K562 (cell line): ENCODE measurements around the gene KLB. TPM values are rescaled to one million over a fixed set of nuclear protein-coding genes. Genes with fewer than 3 reads are reported as not detected.

ENCODE experiments used
- ATF3 ChIP-seq, 2 experiments: fragments of 450-650 bp in 1 of 2; sonication (generic) in 1 of 2; formaldehyde crosslinking in 1 of 2; IDR thresholded peaks in 1 of 2; conservative IDR thresholded peaks in 1 of 2; 2 replicates each; pipeline versions ENCODE4 v1.6.1 to v1.8.1; 2016 to 2023; ENCODE audit warnings: mild to moderate bottlenecking in 2 of 2, moderate library complexity in 2 of 2, inconsistent platforms in 1 of 2, missing genetic modification reagents in 1 of 2
- CHD2 ChIP-seq: IDR thresholded peaks from 2 replicates; pipeline ENCODE4 v1.6.1; 2011; ENCODE audit warnings: low read depth, low read length
- GABPB1 ChIP-seq: sonication (generic); formaldehyde crosslinking; IDR thresholded peaks from 2 replicates; pipeline ENCODE4 v1.8.0; 2022; ENCODE audit warnings: mild to moderate bottlenecking, missing genetic modification reagents
- MXI1 ChIP-seq: IDR thresholded peaks from 2 replicates; pipeline ENCODE4 v1.6.1; 2011; ENCODE audit warnings: low read depth, mild to moderate bottlenecking, improper control_type of control experiment, low read length
- NFRKB ChIP-seq: fragments of 450-650 bp; IDR thresholded peaks from 2 replicates; pipeline ENCODE4 v1.6.1; 2016; ENCODE audit warnings: low read depth
- POLR2AphosphoS5 ChIP-seq: IDR thresholded peaks from 2 replicates; pipeline ENCODE4 v1.6.1; 2011; ENCODE audit warnings: mild to moderate bottlenecking, low read depth, low read length, moderate library complexity; ENCODE audit not compliant: control insufficient read depth, insufficient read depth
- PRPF4 ChIP-seq: fragments of 200-400 bp; formaldehyde crosslinking; IDR thresholded peaks from one replicate; pipeline ENCODE4 v1.6.1; 2017; ENCODE audit warnings: low read length, low read depth, mild to moderate bottlenecking; ENCODE audit not compliant: insufficient read depth, poor library complexity, severe bottlenecking
- polyA plus RNA-seq, 8 experiments: library from polyadenylated mRNA; depleted of rRNA in 4 of 8; stranded (reverse) in 5 of 8; unstranded in 3 of 8; fragments of >200 nt; fragmentation: Nextera tagmentation in 2 of 8; fragmentation: Illumina TruSeq in 1 of 8; extraction: Ambion mirVana in 2 of 8; extraction: Trizol in 1 of 8; gene quantifications; 2 replicates each; pipeline versions ENCODE4 v1.2.1 to v1.2.3, GENCODE V29; 2011 to 2014; ENCODE audit warnings: inconsistent platforms in 1 of 8, missing spikeins in 1 of 8
- total RNA-seq, 7 experiments: library from RNA; depleted of rRNA in 6 of 7; stranded (reverse); fragments of >200 nt in 6 of 7; fragmentation: Illumina TruSeq in 2 of 7; extraction: Trizol in 2 of 7; gene quantifications; 2 replicates each; pipeline versions ENCODE4 v1.2.1 to v1.2.3, GENCODE V29; 2011 to 2021; ENCODE audit warnings: low replicate concordance in 1 of 7
- TF ChIP-seq, protein P1 (sequence below): fragments of 450-650 bp; IDR thresholded peaks from 2 replicates; pipeline ENCODE4 v1.6.1; 2018; ENCODE audit not compliant: partially characterized antibody
- TF ChIP-seq, protein P2 (sequence below): fragments of 450-650 bp; IDR thresholded peaks from 2 replicates; pipeline ENCODE4 v1.6.1; 2016; ENCODE audit warnings: mild to moderate bottlenecking, moderate library complexity

KLB gene
- total and polyA plus RNA-seq, 9 of the 15 experiments (the other 6 are each of a cell fraction or from before 2014, with no cell fraction given), result 0.04 to 0.13 TPM; not detected in 7

GRCh38 chr4:39458505-39459300 lies 52.0 kb downstream of the KLB start, which contains the start of the genes LIAS and RPL9 (continued):
- TF ChIP-seq, protein P1, sequence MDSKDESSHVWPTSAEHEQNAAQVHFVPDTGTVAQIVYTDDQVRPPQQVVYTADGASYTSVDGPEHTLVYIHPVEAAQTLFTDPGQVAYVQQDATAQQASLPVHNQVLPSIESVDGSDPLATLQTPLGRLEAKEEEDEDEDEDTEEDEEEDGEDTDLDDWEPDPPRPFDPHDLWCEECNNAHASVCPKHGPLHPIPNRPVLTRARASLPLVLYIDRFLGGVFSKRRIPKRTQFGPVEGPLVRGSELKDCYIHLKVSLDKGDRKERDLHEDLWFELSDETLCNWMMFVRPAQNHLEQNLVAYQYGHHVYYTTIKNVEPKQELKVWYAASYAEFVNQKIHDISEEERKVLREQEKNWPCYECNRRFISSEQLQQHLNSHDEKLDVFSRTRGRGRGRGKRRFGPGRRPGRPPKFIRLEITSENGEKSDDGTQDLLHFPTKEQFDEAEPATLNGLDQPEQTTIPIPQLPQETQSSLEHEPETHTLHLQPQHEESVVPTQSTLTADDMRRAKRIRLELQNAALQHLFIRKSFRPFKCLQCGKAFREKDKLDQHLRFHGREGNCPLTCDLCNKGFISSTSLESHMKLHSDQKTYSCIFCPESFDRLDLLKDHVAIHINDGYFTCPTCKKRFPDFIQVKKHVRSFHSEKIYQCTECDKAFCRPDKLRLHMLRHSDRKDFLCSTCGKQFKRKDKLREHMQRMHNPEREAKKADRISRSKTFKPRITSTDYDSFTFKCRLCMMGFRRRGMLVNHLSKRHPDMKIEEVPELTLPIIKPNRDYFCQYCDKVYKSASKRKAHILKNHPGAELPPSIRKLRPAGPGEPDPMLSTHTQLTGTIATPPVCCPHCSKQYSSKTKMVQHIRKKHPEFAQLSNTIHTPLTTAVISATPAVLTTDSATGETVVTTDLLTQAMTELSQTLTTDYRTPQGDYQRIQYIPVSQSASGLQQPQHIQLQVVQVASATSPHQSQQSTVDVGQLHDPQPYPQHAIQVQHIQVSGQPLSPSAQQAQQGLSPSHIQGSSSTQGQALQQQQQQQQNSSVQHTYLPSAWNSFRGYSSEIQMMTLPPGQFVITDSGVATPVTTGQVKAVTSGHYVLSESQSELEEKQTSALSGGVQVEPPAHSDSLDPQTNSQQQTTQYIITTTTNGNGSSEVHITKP, result peak; percentile 69
- TF ChIP-seq MXI1 (peak; percentile 67; the same call in 1 of the 2 replicates), NFRKB (peak; percentile 94), ATF3 (IDR thresholded peaks at IDR 0.05) (peak; percentile 99), ATF3 (CRISPR knock-in tag; conservative IDR thresholded peaks at IDR 0.05) (no peak; the same call in 1 of the 2 replicates), POLR2AphosphoS5 (peak; percentile 97), CHD2 (peak; percentile 37; the same call in 1 of the 2 replicates), GABPB1 (CRISPR knock-in tag) (peak; percentile 15; the same call in 1 of the 2 replicates), PRPF4 (peak; percentile 47)
- TF ChIP-seq, protein P2, sequence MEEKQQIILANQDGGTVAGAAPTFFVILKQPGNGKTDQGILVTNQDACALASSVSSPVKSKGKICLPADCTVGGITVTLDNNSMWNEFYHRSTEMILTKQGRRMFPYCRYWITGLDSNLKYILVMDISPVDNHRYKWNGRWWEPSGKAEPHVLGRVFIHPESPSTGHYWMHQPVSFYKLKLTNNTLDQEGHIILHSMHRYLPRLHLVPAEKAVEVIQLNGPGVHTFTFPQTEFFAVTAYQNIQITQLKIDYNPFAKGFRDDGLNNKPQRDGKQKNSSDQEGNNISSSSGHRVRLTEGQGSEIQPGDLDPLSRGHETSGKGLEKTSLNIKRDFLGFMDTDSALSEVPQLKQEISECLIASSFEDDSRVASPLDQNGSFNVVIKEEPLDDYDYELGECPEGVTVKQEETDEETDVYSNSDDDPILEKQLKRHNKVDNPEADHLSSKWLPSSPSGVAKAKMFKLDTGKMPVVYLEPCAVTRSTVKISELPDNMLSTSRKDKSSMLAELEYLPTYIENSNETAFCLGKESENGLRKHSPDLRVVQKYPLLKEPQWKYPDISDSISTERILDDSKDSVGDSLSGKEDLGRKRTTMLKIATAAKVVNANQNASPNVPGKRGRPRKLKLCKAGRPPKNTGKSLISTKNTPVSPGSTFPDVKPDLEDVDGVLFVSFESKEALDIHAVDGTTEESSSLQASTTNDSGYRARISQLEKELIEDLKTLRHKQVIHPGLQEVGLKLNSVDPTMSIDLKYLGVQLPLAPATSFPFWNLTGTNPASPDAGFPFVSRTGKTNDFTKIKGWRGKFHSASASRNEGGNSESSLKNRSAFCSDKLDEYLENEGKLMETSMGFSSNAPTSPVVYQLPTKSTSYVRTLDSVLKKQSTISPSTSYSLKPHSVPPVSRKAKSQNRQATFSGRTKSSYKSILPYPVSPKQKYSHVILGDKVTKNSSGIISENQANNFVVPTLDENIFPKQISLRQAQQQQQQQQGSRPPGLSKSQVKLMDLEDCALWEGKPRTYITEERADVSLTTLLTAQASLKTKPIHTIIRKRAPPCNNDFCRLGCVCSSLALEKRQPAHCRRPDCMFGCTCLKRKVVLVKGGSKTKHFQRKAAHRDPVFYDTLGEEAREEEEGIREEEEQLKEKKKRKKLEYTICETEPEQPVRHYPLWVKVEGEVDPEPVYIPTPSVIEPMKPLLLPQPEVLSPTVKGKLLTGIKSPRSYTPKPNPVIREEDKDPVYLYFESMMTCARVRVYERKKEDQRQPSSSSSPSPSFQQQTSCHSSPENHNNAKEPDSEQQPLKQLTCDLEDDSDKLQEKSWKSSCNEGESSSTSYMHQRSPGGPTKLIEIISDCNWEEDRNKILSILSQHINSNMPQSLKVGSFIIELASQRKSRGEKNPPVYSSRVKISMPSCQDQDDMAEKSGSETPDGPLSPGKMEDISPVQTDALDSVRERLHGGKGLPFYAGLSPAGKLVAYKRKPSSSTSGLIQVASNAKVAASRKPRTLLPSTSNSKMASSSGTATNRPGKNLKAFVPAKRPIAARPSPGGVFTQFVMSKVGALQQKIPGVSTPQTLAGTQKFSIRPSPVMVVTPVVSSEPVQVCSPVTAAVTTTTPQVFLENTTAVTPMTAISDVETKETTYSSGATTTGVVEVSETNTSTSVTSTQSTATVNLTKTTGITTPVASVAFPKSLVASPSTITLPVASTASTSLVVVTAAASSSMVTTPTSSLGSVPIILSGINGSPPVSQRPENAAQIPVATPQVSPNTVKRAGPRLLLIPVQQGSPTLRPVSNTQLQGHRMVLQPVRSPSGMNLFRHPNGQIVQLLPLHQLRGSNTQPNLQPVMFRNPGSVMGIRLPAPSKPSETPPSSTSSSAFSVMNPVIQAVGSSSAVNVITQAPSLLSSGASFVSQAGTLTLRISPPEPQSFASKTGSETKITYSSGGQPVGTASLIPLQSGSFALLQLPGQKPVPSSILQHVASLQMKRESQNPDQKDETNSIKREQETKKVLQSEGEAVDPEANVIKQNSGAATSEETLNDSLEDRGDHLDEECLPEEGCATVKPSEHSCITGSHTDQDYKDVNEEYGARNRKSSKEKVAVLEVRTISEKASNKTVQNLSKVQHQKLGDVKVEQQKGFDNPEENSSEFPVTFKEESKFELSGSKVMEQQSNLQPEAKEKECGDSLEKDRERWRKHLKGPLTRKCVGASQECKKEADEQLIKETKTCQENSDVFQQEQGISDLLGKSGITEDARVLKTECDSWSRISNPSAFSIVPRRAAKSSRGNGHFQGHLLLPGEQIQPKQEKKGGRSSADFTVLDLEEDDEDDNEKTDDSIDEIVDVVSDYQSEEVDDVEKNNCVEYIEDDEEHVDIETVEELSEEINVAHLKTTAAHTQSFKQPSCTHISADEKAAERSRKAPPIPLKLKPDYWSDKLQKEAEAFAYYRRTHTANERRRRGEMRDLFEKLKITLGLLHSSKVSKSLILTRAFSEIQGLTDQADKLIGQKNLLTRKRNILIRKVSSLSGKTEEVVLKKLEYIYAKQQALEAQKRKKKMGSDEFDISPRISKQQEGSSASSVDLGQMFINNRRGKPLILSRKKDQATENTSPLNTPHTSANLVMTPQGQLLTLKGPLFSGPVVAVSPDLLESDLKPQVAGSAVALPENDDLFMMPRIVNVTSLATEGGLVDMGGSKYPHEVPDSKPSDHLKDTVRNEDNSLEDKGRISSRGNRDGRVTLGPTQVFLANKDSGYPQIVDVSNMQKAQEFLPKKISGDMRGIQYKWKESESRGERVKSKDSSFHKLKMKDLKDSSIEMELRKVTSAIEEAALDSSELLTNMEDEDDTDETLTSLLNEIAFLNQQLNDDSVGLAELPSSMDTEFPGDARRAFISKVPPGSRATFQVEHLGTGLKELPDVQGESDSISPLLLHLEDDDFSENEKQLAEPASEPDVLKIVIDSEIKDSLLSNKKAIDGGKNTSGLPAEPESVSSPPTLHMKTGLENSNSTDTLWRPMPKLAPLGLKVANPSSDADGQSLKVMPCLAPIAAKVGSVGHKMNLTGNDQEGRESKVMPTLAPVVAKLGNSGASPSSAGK, result peak; percentile 71
